Lower leg skin (tissue), 4 donors: ENCODE measurements around the gene ZBTB20. TPM values are rescaled to one million over a fixed set of nuclear protein-coding genes. Genes with fewer than 3 reads are reported as not detected.

Experiments
- DNase-seq, 2 donors: peaks; one replicate each; pipeline ENCODE4 v3.0.0-alpha.2; 2019; ENCODE audit warnings: low spot score in 2 of 2
- H3K4me3 ChIP-seq: fragments of 200-600 bp; sonication (generic); 2 replicates; pipeline ENCODE4 v1.5.1; 2017; ENCODE audit warnings: mild to moderate bottlenecking, low read depth; ENCODE audit not compliant: poor library complexity, severe bottlenecking
- CTCF ChIP-seq, 3 donors: fragments of 450-650 bp; IDR thresholded peaks; one replicate each; pipeline ENCODE4 v1.5.1; 2016; ENCODE audit warnings: antibody characterized with exemption in 3 of 3, mild to moderate bottlenecking in 3 of 3, moderate library complexity in 2 of 3
- POLR2A ChIP-seq, 2 donors: fragments of 450-650 bp; IDR thresholded peaks; one replicate each; pipeline ENCODE4 v1.6.1; 2016 to 2017; ENCODE audit warnings: antibody characterized with exemption in 2 of 2, mild to moderate bottlenecking in 1 of 2, moderate library complexity in 1 of 2
- WGBS, 2 donors: methylation state at CpG; one replicate each; pipeline ENCODE4 v1.1.5; 2018; 5-methylcytosine and 5-hydroxymethylcytosine counted together
- intact Hi-C: fragments of 100-400 bp; cut with DNase I; formaldehyde crosslinking; loops from one replicate; pipeline ENCODE4 v1.15.0; 2023; ENCODE audit warnings: low total_unique reads
- total RNA-seq, 4 donors: library from RNA; depleted of rRNA; stranded (reverse); fragments of >200 nt; gene quantifications; one replicate each; pipeline ENCODE4 v1.1.0, GENCODE V29; 2016

ZBTB20 gene
- total RNA-seq, 4 donors from 2014 or later: 22.5 to 41.9 (median 33.1) TPM

GRCh38 chr3:114714237-114714636, 432.9 kb downstream of the ZBTB20 start:
- 60 to 62% methylated on average over 2 of the region's 2 CpGs for WGBS, 2 donors
- H3K4me3 ChIP-seq: no peak overlapping the region
- no peak for DNase-seq
- intact Hi-C loops: no loop called here
- TF ChIP-seq POLR2A (IDR thresholded peaks at IDR 0.05) (no peak), CTCF (IDR thresholded peaks at IDR 0.05) (no peak)

DNA sequence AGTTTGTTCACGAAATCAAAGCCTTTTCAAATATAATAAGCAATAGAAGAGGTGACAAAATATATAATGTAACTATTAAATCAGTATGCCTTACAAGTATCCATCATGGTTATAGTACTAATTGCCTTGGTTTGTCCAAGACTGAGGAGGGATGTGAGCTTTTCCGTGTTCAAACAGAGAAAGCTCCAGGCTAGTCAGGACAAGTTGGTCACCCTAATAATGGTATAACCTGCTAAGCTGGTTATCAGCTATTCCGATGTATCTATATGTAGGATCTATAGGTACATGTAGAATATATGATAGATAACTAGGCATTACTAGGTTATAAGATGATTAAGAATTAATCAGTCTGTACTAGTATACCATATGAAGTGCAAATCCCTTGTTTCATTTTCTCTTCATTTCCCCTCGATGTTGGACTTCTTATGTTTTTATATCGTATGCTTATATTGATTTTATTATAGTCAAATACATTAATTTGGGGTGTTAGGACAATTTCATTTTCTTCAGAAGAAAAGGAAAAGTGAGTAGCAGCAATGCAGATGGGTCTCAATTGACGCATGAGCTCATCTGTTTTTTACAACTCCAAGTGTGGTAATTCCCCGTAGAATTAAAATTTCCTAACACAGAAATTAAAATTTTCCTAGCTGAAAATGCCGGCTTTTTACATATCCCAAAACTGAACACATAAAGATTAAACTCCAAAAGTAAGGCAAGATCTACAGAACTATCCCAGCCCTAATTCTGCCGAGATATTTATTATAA, 434.2 kb downstream of the ZBTB20 start:
- no peak for DNase-seq
- intact Hi-C loops: no loop called here
- H3K4me3 ChIP-seq: no peak overlapping the region
- 73 to 78% methylated on average over 9 of the region's 9 CpGs for WGBS, 2 donors
- TF ChIP-seq CTCF (IDR thresholded peaks at IDR 0.05): no peak
- TF ChIP-seq POLR2A (IDR thresholded peaks at IDR 0.05): no peak

GRCh38 chr3:114711321-114711886, 435.7 kb downstream of the ZBTB20 start:
- WGBS, 2 donors: 47 to 49% methylated on average over 2 of the region's 2 CpGs
- DNase-seq: no peak
- intact Hi-C loops: no loop called here
- TF ChIP-seq POLR2A (IDR thresholded peaks at IDR 0.05) (no peak), CTCF (IDR thresholded peaks at IDR 0.05) (no peak)
- H3K4me3 ChIP-seq: no peak overlapping the region

- TF ChIP-seq CTCF (IDR thresholded peaks at IDR 0.05) (no peak), POLR2A (IDR thresholded peaks at IDR 0.05) (no peak)
- DNase-seq: no peak
These were observed 438.0 kb downstream of the ZBTB20 start for GRCh38 chr3:114709102-114709501.

DNA sequence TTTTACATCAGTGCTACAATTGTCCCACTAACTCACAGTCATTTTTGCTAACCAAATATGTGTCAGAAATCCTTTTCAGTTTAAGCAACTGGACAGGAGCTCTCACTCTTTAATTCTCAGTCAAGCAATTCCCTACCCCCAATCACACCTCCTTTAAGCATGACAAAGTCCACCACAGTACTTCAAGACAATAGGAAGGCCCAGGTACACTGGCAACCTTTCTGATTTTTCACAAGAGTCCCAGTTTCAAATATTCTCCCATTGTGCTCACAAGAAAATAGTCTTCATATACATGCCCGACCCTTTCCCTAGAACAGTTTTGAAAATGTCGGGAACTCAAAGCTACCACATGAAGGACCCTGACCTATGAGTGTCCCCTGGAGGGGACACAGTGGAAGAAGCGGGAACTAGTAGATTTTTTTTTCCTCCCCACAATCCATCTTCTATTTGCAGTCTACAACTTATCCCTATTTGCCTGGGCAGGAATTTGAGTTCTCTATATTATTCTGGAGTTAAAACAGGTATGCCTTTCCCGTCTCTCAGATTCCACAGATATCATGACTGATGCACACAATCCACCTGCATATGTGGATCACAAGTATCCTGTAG, 439.7 kb downstream of the ZBTB20 start:
- intact Hi-C loops: no loop called here
- DNase-seq: no peak
- H3K4me3 ChIP-seq: no peak overlapping the region
- WGBS, 2 donors: 91 to 92% methylated on average over 4 of the region's 4 CpGs
- TF ChIP-seq CTCF (IDR thresholded peaks at IDR 0.05) (no peak), POLR2A (IDR thresholded peaks at IDR 0.05) (no peak)

More at GRCh38 chr3:114709102-114709501, 438.0 kb downstream of the ZBTB20 start:
- 88 to 96% methylated on average over 1 of the region's 1 CpG for WGBS, 2 donors
- intact Hi-C loops: no loop called here
- H3K4me3 ChIP-seq: no peak overlapping the region
